Psoas muscle (tissue), 8 donors: ENCODE results near the gene FAM184B. TPM values are rescaled to one million over a fixed set of nuclear protein-coding genes. Genes with fewer than 3 reads are reported as not detected.
"Not testable (repeated sequence)": the region's sequence is repeated elsewhere in the genome, so short reads cannot be mapped to it uniquely, and the experiment has no call there.

Source experiments
- ATAC-seq, 4 donors: fragments of 200-7000 bp; cut with Tn5 transposase; one replicate each; pipeline ENCODE4 v1.9.1; 2020; ENCODE audit warnings: moderate library complexity in 3 of 4, mild to moderate bottlenecking in 2 of 4
- DNase-seq, 2 donors: peaks; one replicate each; pipeline ENCODE4 v3.0.0-alpha.2; 2020
- H3K27ac ChIP-seq: fragments of 200-600 bp; one replicate; pipeline ENCODE4 v1.8.0; 2022
- H3K27me3 ChIP-seq, 3 donors: fragments of 200-600 bp in 1 of 3; one replicate each; pipeline versions ENCODE4 v1.6.1 to v1.8.0; 2013 to 2022; ENCODE audit warnings: low read length in 2 of 3, mild to moderate bottlenecking in 2 of 3, moderate library complexity in 1 of 3; ENCODE audit not compliant: insufficient read depth in 3 of 3
- H3K36me3 ChIP-seq, 2 donors: fragments of 200-600 bp in 1 of 2; one replicate each; pipeline versions ENCODE4 v1.6.1 to v1.8.0; 2013 to 2022; ENCODE audit warnings: low read depth in 1 of 2, mild to moderate bottlenecking in 1 of 2, moderate library complexity in 1 of 2; ENCODE audit not compliant: insufficient read depth in 1 of 2
- H3K4me1 ChIP-seq: fragments of 200-600 bp; one replicate; pipeline ENCODE4 v1.8.0; 2022
- H3K4me3 ChIP-seq: fragments of 200-600 bp; one replicate; pipeline ENCODE4 v1.8.0; 2022; ENCODE audit warnings: mild to moderate bottlenecking
- H3K9me3 ChIP-seq: fragments of 200-600 bp; one replicate; pipeline ENCODE4 v1.8.0; 2022
- CTCF ChIP-seq: fragments of 200-600 bp; IDR thresholded peaks from one replicate; pipeline ENCODE4 v1.8.0; 2022; ENCODE audit warnings: antibody characterized with exemption
- WGBS, 3 donors: extraction: QIAGEN DNeasy Blood & Tissue Kit; methylation state at CpG; one replicate each; pipeline versions ENCODE4 v1.1.6 to v1.1.7; 2013; 5-methylcytosine and 5-hydroxymethylcytosine counted together
- intact Hi-C, 2 donors: fragments of 100-400 bp; cut with DNase I; formaldehyde crosslinking; loops; one replicate each; pipeline versions ENCODE4 v1.11.0 to v1.14.2; 2022
- polyA plus RNA-seq, 3 donors: library from polyadenylated mRNA; stranded (reverse); fragments of 200-250 nt; gene quantifications; one replicate each; pipeline ENCODE4 v1.2.3, GENCODE V29; 2013
- total RNA-seq, 4 donors: library from RNA; stranded (reverse); fragmentation: NEBNext Ultra II Directional in 2 of 4; extraction: Animal tissue kit (Norgen Biotek cat#: 25700) in 2 of 4; gene quantifications; one replicate each; pipeline versions ENCODE4 v1.2.1 to v1.2.4, GENCODE V29; 2021 to 2023
- donor health status: healthy with polysubstance abuse.
- donor health status: DM: no; HTN: no; CAD: no; lungs with moderate emphysema.
- donor health status: Bipolar disorder and iron deficiency.
- donor health status: healthy.
- donor health status: DM: yes; HTN: yes; CAD: no.
- donor health status: DM: no; HTN: no; CAD: no.
- donor health status: DM: no; HTN: no; CAD: no.
- donor health status: DM: yes; HTN: yes; CAD: no.

Gene FAM184B
- total and polyA plus RNA-seq, 7 donors, result 0.03 to 2.6 (median 0.38) TPM

- H3K36me3 ChIP-seq, result no peaks in the 10 kb centered on the region
- WGBS, 3 donors, result 81 to 88% (median 87%) methylated on average over 2 of the region's 2 CpGs
- H3K27me3 ChIP-seq, result no peaks in the 10 kb centered on the region
- no peaks in the 10 kb centered on the region for H3K9me3 ChIP-seq
- DNase-seq (no peak), ATAC-seq (no peak)
- intact Hi-C loops, result no loop called here
- H3K4me3 ChIP-seq, result no peak overlapping the region
- H3K27ac ChIP-seq, result no peak overlapping the region
- TF ChIP-seq CTCF, result no peak
- no peaks in the 10 kb centered on the region for H3K4me1 ChIP-seq
Measured at GRCh38 chr4:17715511-17715910, 65.9 kb downstream of the FAM184B start.

- no peak for ATAC-seq
- Histone ChIP-seq H3K27ac (no peak overlapping the region), H3K27me3 (peaks cover 0 to 6% (median 0%) of the 10 kb centered on the region in 3 donors), H3K36me3 (no peaks in the 10 kb centered on the region), H3K4me1 (no peaks in the 10 kb centered on the region), H3K9me3 (no peaks in the 10 kb centered on the region), H3K4me3 (no peak overlapping the region)
- no peak for TF ChIP-seq CTCF
- intact Hi-C loops, result no loop called here
- DNase-seq, result no peak
- 92 to 97% (median 93%) methylated on average over 5 of the region's 5 CpGs for WGBS, 3 donors
Measured at GRCh38 chr4:17713779-17714178, 67.6 kb downstream of the FAM184B start.

- ATAC-seq (no peak), DNase-seq (no peak)
- Histone ChIP-seq H3K27ac (no peak overlapping the region), H3K4me1 (no peaks in the 10 kb centered on the region), H3K36me3 (no peaks in the 10 kb centered on the region), H3K9me3 (no peaks in the 10 kb centered on the region), H3K4me3 (no peak overlapping the region), H3K27me3 (peaks cover 0 to 6% (median 0%) of the 10 kb centered on the region in 3 donors)
- 79 to 88% (median 80%) methylated on average over 5 of the region's 5 CpGs for WGBS, 3 donors
- no peak for TF ChIP-seq CTCF
- intact Hi-C loops, result no loop called here
Measured at GRCh38 chr4:17712166-17712565, 69.3 kb downstream of the FAM184B start.

GRCh38 chr4:17711206-17711605 lies 70.2 kb downstream of the FAM184B start:
- 83 to 98% (median 90%) methylated on average over 8 of the region's 8 CpGs for WGBS, 3 donors
- H3K9me3 ChIP-seq, H3K27ac ChIP-seq, H3K27me3 ChIP-seq, H3K4me1 ChIP-seq, DNase-seq, H3K36me3 ChIP-seq, intact Hi-C loops, H3K4me3 ChIP-seq, ATAC-seq: not testable (repeated sequence)

GRCh38 chr4:17709763-17710068 lies 71.7 kb downstream of the FAM184B start:
- H3K27me3 ChIP-seq, result peaks cover 0 to 6% (median 0%) of the 10 kb centered on the region in 3 donors
- no peaks in the 10 kb centered on the region for H3K4me1 ChIP-seq
- H3K9me3 ChIP-seq, result no peaks in the 10 kb centered on the region
- ATAC-seq, result no peak
- 27 to 42% (median 32%) methylated on average over 8 of the region's 8 CpGs for WGBS, 3 donors
- H3K4me3 ChIP-seq, result no peak overlapping the region
- DNase-seq, result no peak
- intact Hi-C loops, result loop anchor here in 1 of 2 donors (1.0 kb wide), 1 partner anchor 45 kb away; no protein-coding TSS in a partner anchor
- no peak overlapping the region for H3K27ac ChIP-seq
- H3K36me3 ChIP-seq, result no peaks in the 10 kb centered on the region
- TF ChIP-seq CTCF, result no peak
